UCSD-AML1 (cell line): ENCODE results near the gene APOL1.

Source experiments
- DNase-seq: peaks from one replicate; lab custom pipeline; 2025; ENCODE audit not compliant: unreplicated experiment; lab: John Stamatoyannopoulos, UW

The APOL1 gene

GRCh38 chr22:36305813-36306212 is 52.9 kb downstream of the APOL1 start:
- no peak for DNase-seq

GRCh38 chr22:36306227-36306626 is 53.3 kb downstream of the APOL1 start:
- no peak for DNase-seq

- no peak for DNase-seq
Measured at GRCh38 chr22:36308880-36309279, 55.9 kb downstream of the APOL1 start.

- DNase-seq: no peak
Measured at GRCh38 chr22:36311386-36312085, 58.6 kb downstream of the APOL1 start.

- no peak for DNase-seq
Measured at GRCh38 chr22:36315325-36315724, 62.4 kb downstream of the APOL1 start.

- no peak for DNase-seq
Measured at GRCh38 chr22:36316419-36316818, 63.5 kb downstream of the APOL1 start.
